ENCODE results near the gene GAB3.

DNA sequence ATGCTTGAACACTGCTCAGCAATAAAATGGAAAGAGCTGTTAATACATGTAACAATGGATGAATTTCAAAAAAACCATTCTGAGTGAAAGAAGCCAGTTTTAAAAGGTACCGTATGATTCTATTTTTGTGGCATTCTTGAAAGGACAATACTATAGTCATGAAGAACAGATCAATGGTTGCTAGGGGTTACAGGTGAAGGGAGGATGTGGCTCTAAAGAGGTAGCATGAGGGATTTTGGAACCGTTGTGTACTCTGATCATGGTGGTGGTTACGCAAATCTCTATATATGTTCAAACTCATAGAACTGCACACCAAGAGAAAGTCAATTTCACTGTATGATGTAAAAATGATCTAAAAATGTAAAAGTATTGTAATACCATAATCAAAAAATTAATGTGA lies 57.5 kb downstream of the GAB3 start:
- TF ChIP-seq EP300 (IDR thresholded peaks at IDR 0.05; ENCODE audit: borderline replicate concordance in 1 of 2, low read depth in 1 of 2, low read length in 1 of 2), result no peak
- TF ChIP-seq, protein P1, sequence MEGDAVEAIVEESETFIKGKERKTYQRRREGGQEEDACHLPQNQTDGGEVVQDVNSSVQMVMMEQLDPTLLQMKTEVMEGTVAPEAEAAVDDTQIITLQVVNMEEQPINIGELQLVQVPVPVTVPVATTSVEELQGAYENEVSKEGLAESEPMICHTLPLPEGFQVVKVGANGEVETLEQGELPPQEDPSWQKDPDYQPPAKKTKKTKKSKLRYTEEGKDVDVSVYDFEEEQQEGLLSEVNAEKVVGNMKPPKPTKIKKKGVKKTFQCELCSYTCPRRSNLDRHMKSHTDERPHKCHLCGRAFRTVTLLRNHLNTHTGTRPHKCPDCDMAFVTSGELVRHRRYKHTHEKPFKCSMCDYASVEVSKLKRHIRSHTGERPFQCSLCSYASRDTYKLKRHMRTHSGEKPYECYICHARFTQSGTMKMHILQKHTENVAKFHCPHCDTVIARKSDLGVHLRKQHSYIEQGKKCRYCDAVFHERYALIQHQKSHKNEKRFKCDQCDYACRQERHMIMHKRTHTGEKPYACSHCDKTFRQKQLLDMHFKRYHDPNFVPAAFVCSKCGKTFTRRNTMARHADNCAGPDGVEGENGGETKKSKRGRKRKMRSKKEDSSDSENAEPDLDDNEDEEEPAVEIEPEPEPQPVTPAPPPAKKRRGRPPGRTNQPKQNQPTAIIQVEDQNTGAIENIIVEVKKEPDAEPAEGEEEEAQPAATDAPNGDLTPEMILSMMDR (IDR thresholded peaks at IDR 0.05), result no peak
- no peak for TF ChIP-seq CHD2 (IDR thresholded peaks at IDR 0.05; ENCODE audit: low read length, partially characterized antibody)
- no peak for TF ChIP-seq NRF1 (IDR thresholded peaks at IDR 0.05; ENCODE audit: low read depth, low read length)
- no peak for TF ChIP-seq EZH2phosphoT487 (IDR thresholded peaks at IDR 0.05; ENCODE audit: borderline replicate concordance, low read depth)
- no peak for TF ChIP-seq RAD21 (IDR thresholded peaks at IDR 0.05; ENCODE audit: low read length)
- TF ChIP-seq, protein P2, sequence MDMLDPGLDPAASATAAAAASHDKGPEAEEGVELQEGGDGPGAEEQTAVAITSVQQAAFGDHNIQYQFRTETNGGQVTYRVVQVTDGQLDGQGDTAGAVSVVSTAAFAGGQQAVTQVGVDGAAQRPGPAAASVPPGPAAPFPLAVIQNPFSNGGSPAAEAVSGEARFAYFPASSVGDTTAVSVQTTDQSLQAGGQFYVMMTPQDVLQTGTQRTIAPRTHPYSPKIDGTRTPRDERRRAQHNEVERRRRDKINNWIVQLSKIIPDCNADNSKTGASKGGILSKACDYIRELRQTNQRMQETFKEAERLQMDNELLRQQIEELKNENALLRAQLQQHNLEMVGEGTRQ (IDR thresholded peaks at IDR 0.05; ENCODE audit: borderline replicate concordance, low read depth, low read length), result no peak
- no peak for TF ChIP-seq TAF1 (IDR thresholded peaks at IDR 0.05; ENCODE audit: borderline replicate concordance, low read depth, low read length)

All from SK-N-SH (cell line).